HG03378 (cell line): ENCODE results near the gene ZNF587B.
"Not testable (repeated sequence)": the region's sequence is repeated elsewhere in the genome, so short reads cannot be mapped to it uniquely, and the experiment has no call there.

ENCODE experiments used
- ATAC-seq: cut with Tn5 transposase; IDR thresholded peaks from one replicate; pipeline ENCODE4 v1.9.1; 2021; ENCODE audit warnings: mild to moderate bottlenecking, moderate library complexity; ENCODE audit not compliant: unreplicated experiment

ZNF587B gene

DNA sequence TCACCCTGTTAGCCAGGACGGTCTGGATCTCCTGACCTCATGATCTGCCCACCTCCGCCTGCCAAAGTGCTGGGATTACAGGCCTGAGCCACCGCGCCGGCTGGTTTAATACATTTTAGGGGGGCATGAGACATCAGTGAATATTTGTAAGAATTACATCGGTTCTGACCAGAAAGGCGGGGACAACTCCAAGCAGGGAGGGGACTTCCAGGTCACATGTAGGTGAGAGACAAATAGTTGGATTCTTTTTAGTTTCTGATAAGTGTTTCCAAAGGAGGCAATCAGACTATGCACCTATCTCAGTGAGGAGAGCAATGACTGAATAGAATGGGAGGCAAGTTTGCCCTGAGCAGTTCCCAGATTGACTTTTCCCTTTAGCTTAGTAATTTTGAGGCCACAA, 11.7 kb upstream of the ZNF587B start:
- ATAC-seq: no peak

- ATAC-seq: peak; percentile 74
These were observed 10.5 kb upstream of the ZNF587B start for GRCh38 chr19:57819475-57820148.

- no peak for ATAC-seq
These were observed 9.5 kb upstream of the ZNF587B start for GRCh38 chr19:57820599-57820998.

GRCh38 chr19:57821095-57821494, 9.0 kb upstream of the ZNF587B start:
- ATAC-seq: not testable (repeated sequence)

DNA sequence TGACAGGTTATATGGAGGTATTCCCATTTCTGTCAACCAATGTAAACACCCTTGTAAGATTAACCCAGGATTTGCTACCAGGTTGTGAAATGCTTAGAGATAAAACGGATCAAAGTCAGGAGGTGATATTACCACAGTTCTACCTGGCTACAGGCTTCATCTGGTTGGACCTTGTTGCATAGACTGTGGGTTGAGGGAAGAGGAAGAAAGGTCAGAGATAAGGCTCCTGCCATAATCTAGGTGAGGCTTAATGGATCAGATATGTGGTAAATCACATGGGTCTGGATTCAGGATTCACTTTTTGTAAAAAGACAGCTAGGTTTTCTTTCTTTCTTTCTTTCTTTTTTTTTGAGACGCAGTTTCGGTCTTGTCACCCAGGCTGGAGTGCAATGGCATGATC, 8.6 kb upstream of the ZNF587B start:
- ATAC-seq: not testable (repeated sequence)

DNA sequence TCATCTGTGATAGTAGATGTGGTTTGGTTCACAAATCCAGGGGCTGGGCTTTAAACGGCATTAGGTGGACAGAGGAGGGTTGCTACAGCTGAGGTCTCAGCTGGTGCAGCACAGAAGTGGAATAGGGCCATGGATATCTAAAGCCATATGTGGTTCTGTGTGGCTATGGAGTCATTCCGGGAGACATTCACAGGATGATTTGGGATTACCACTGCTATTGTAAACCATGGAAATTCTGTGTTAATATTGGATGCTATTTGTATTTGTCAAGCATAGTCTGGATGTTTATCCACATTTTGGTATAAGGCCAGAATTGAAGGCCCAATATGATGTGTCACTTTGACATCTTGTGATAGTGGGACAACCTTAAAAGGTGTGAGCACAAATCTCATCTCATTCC, 6.9 kb upstream of the ZNF587B start:
- ATAC-seq: not testable (repeated sequence)

GRCh38 chr19:57823608-57824007, 6.5 kb upstream of the ZNF587B start:
- ATAC-seq: not testable (repeated sequence)

GRCh38 chr19:57825511-57825910, 4.6 kb upstream of the ZNF587B start:
- ATAC-seq: no peak

DNA sequence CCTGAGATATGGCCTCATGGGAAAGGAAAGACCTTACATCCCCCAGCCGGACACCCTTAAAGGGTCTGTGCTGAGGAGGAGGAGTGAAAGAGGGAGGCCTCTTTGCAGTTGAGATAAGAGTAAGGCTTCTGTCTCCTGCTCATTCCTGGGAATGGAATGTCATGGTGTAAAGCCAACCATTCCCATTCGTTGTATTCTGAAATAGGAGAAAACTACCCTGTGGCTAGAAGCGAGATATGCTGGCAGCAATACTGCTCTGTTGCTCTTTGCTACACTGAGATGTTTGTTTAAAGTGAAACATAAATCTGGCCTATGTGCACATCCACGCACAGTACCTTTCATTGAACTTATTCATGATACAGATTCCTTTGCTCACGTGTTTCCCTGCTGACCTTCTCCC, 783 bp upstream of the ZNF587B start:
- no peak for ATAC-seq

DNA sequence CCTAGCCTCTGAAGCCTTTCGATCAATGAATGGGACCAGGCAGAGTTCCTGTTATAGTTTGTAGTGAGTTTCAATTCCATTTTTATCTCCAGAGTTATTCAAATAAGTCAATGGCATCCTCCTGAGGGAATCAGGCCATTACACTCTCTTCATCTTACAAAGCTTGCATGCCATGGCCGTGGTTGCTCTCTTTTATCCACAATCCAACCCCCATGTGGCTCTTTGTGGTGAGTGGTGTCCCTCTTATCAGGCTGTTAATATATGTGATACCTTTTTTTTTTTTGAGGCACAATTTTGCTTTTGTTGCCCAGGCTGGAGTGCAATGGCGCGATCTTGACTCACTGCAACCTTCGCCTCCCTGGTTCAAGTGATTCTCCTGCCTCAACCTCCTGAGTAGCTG, 6.9 kb downstream of the ZNF587B start:
- not testable (repeated sequence) for ATAC-seq

- ATAC-seq: not testable (repeated sequence)
These were observed 8.6 kb downstream of the ZNF587B start for GRCh38 chr19:57838622-57839191.

DNA sequence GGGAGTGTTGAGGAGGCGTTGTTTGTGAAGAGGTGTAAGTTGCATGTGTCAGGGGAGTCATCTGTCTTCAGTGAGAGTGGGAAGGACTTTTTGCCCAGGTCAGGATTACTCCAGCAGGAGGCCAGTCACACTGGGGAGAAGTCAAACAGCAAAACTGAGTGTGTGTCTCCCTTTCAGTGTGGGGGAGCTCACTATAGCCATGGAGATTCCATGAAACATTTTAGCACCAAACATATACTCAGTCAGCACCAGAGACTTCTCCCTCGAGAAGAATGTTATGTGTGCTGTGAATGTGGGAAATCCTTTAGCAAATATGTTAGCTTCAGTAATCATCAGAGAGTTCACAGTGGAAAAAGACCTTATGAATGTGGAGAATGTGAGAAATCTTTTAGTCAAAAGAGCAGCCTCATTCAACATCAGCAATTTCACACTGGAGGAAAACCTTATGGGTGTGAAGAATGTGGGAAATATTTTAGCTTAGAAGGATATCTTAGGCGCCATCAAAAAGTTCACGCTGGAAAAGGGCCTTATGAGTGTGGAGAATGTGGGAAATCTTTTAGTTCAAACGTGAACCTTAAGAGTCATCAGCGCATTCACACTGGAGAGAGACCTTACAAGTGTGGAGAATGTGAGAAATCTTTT, 11.1 kb downstream of the ZNF587B start:
- no peak for ATAC-seq

GRCh38 chr19:57847164-57847563, 17.1 kb downstream of the ZNF587B start:
- not testable (repeated sequence) for ATAC-seq

DNA sequence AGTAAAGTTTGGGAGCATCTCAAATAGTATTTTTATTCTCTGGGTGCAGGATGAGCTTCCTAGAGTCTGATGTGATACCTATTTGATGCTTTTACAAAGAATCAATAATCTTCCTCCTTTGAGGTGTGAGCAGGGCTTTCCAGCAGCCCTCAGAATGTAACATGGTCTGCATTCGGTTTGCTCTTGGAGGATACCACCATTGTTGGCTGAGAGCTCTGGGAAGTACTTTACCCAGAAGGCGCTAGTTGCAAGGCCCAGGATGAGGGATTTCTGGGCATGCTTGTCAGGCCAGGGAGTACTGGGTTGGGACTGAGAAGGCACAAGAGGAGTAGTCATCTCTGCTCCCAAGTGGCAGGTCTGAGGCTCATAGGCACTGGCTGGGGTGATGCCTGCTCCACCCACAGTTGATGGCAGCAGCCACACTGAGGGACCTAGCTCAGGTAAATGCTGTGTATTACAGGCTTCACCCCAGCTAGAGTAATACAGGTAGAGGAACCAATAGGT, 19.1 kb downstream of the ZNF587B start:
- ATAC-seq: peak; percentile 25

GRCh38 chr19:57849666-57850473, 19.8 kb downstream of the ZNF587B start, which contains the start of gene ZNF587:
ZNF587 (plus strand) TSS chr19:57849859; CDS start chr19:57850039, 180 bp downstream.
- peak; percentile 89 for ATAC-seq

DNA sequence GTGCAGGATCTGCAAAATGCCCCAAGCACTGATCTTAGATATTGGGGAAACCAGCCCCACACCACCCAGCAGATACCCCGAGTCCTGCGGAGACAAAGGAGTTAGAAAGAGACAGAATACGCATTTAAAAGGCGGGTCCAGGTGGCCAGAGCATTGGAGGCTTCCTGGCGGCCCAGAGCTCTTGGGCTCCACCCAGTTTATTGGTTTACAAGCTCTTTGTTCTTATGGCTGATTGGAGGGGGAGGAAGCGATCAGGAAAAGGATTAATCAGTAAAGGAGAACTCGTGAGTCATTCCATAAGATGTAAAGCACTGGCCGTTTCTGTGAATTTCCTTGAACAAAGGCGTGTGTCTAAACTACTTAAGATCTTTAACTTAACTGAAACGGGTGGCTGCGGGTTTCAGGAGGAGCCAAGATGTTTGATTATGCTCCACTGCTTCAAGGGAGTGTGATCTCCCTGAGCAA, 20.5 kb downstream of the ZNF587B start:
- ATAC-seq: no peak

- not testable (repeated sequence) for ATAC-seq
These were observed 21.9 kb downstream of the ZNF587B start for GRCh38 chr19:57851812-57852603.

DNA sequence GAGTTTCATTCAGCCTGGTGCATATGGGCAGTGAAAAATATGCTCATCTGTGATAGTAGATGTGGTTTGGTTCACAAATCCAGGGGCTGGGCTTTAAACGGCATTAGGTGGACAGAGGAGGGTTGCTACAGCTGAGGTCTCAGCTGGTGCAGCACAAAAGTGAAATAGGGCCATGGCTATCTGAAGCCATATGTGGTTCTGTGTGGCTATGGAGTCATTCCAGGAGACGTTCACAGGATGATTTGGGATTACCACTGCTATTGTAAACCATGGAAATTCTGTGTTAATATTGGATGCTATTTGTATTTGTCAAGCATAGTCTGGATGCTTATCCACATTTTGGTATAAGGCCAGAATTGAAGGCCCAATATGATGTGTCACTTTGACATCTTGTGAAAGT, 24.0 kb downstream of the ZNF587B start:
- not testable (repeated sequence) for ATAC-seq

GRCh38 chr19:57862351-57862750, 32.3 kb downstream of the ZNF587B start:
- not testable (repeated sequence) for ATAC-seq

- ATAC-seq: no peak
These were observed 37.9 kb downstream of the ZNF587B start for GRCh38 chr19:57867868-57868492.
